ENCODE results near the gene RPTOR. TPM values are rescaled to one million over a fixed set of nuclear protein-coding genes. Genes with fewer than 3 reads are reported as not detected.

Gene RPTOR
- total RNA-seq, 4 donors from 2014 or later = 23.6 to 37.0 (median 27.8) TPM

DNA sequence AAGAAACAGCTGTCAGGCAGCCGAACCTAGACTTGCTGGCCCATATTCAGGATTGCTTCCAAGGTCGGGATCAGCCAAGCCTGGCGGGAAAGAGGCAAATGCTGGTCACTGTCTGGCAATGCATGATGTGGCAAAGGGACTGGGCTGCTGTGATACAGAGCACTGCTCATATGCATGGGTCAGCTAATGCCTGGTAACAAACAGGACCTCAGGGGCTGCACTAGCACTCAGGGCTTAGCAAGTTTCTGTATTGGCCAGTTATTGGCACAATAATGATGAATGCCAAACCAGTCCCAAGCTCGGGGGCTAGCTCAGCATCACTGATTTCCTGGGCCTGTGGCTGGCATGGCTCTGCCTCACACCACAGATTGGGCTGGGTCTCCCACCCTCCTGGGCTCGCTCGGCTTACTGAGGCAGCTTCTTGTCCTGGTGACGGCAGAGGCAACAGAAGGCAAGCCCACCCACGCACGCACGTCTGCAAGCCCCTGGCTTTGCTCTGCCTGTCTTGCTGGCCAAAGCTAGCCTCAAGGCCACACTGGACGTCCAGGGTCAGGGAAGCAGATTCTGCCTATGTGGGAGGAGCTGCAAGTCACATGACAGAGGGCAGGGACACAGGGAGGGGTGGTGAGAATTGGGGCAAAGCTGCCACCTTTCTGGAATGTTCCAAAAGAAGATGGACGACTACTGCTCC lies 21.4 kb upstream of the RPTOR start:
- DNase-seq (ENCODE audit: low spot score) (no peak), ATAC-seq (ENCODE audit: low FRiP score) (no peak)
- TF ChIP-seq, protein P1, sequence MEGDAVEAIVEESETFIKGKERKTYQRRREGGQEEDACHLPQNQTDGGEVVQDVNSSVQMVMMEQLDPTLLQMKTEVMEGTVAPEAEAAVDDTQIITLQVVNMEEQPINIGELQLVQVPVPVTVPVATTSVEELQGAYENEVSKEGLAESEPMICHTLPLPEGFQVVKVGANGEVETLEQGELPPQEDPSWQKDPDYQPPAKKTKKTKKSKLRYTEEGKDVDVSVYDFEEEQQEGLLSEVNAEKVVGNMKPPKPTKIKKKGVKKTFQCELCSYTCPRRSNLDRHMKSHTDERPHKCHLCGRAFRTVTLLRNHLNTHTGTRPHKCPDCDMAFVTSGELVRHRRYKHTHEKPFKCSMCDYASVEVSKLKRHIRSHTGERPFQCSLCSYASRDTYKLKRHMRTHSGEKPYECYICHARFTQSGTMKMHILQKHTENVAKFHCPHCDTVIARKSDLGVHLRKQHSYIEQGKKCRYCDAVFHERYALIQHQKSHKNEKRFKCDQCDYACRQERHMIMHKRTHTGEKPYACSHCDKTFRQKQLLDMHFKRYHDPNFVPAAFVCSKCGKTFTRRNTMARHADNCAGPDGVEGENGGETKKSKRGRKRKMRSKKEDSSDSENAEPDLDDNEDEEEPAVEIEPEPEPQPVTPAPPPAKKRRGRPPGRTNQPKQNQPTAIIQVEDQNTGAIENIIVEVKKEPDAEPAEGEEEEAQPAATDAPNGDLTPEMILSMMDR (IDR thresholded peaks at IDR 0.05) = no peak

DNA sequence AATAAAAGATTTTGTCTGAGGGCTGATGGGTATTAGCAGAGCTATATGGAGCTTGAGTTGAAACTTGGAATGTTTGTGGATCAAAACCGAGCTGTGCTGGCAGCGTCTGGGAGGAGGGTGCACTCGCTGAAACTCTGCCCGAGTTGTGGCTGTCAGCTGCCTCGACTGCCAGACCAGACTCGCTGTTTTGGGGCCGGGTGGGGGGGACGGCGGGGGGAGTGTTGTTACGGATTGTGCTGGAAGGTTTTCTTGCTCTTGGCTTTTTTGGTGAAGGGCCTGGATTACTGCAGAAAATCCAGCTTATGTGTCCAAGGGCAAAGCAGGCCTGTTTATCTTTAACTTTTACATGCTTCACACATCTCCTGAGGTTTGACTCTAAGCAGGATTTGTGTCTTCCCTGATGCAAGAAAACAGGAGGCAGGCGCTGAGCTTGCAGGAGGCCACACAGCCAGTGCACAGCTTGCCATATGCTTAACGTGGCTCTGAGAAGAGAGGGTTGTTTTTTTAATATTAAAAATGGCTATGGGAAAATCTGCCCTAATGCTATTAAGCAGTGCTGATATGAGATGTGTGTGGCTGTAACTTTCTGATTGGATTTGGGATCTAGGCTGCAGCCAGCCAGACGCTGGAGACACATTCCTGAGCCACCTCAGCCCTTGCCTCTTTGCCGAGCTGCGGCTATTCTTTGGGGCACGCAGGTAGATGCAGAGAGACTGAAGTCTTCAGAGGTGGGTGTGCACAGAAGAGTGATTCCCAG lies 20.5 kb upstream of the RPTOR start:
- TF ChIP-seq, protein P1 (IDR thresholded peaks at IDR 0.05) = no peak
- ATAC-seq (ENCODE audit: low FRiP score) (no peak), DNase-seq (ENCODE audit: low spot score) (no peak)

DNA sequence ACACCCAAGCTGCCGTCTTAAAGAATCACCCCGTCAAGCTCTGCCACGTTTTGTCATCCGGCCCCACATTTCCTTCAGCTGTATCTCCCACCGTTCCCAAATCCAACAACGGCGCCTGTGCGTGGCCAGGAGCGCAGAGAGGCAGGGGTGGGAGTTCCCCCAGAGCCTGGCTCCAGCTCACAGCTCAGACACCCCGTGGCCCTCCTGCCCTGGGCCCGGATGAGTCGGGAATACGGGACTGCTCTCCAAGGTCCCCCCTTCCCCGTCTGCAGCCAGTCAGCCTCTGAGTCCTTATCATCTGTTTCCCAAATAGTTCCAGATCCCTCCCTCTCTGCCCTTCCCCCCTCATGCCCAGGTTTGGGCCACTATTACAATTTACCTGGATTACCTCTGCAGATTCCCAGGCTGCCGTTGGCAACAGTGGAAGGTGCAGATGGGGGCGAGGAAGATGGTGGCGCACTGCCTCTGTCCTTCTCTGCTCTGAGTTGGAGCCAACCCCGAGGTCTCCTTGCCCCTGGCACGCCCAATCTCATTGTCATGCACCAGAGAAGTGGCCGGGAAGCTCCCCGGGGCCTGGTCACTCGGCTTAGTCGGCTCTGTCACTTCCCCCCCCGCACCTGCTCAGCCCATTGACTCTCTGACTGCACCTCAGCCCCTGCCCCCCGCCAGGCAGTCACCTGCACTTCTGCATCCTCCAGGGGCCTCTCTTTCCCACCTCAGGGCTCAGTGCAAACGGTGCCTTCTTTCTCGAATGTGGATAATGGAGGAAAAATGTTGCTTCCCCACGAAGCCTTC lies 18.3 kb upstream of the RPTOR start:
- TF ChIP-seq, protein P1 (IDR thresholded peaks at IDR 0.05) = no peak
- DNase-seq (ENCODE audit: low spot score) (no peak), ATAC-seq (ENCODE audit: low FRiP score) (no peak)

DNA sequence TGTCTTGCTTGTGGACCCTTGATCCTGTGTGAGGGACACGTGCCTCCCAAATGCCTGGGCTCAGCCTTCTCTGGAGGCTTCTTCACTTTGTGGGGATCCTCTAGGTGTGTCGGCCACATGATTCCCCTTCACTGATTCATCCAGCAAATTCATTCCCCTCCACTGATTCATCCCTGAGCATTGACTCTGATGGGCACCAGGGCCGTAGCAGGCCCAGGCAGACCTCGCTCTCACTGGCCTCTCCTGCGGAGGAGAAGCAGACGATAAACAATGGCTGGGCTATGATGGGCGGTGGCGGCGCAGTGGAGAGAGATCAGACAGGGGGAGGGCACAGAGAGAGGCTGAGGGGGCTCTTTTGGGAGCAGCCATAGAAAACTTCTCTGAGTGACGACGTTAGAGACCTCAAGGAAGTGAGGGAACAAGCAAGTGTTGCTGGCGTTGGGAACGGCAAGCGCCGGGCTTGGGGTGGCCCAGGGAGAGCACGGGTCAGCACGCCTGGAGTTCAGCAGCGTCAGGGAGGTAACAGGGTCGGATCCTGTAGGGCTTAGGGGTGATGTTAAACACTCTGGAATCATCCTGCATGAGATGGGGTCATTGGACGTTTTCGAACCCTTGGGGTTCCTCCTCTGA lies 17.5 kb upstream of the RPTOR start:
- TF ChIP-seq, protein P1 (IDR thresholded peaks at IDR 0.05) = no peak
- no peak for ATAC-seq (ENCODE audit: low FRiP score)
- DNase-seq (ENCODE audit: low spot score) = no peak

DNA sequence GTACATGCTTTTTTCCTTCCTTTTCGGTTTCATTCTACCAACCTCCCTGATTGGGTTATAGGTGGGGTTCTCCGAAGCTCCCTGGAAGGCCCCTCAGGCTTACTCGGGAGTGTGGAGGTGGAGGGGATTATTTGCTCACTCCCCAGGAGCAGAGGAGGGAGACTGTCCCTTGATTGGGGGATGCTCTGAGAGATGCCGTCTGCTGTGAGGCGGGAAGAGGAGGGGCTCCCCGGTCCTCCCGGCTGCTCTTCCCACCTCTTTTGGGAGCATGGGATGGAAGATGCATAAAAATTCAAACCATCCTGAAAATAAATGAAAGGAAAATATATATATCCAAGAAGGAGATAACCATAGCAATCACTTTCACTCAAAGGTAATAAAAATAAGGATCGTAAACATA lies 16.1 kb upstream of the RPTOR start:
- TF ChIP-seq, protein P1 (IDR thresholded peaks at IDR 0.05) = no peak
- ATAC-seq (ENCODE audit: low FRiP score) (no peak), DNase-seq (ENCODE audit: low spot score) (no peak)

DNA sequence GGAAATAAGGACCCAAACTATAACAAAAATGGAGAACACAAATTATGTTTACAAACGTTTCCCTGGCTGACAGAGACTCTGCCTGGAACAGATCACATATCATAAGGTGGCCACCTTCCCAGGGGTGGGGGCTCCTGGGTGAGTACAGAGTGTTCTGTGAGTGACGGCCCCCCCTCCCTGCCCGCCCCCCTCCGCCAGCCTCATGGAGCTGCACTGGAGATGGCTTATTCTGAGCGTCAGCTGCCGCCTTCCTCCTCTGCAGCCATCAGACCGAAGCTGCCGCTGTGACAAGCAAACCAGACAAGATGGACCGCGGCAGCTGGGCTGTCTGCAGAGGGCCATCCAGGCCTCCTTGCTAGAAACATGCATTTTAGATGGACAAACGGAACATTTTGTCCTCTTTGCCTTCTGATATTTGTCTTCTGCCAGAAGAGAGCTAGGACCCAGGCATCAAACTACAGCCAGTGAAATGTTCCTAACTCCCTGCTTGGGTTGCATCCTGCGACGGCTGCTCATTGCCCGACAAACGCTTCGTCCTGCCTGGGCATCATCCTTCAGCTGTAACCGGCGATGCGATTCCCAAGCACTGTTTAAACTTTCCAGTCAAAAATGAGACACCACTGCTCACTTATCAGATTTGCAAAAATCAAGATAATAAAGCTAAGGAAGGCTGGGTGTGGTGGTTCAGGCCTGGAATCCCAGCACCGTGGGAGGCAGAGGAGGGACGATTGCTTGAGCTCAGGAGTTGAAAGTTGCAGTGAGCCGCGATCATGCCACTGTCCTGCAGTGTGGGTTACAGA lies 15.3 kb upstream of the RPTOR start:
- DNase-seq (ENCODE audit: low spot score) = no peak
- TF ChIP-seq, protein P1 (IDR thresholded peaks at IDR 0.05) = no peak
- ATAC-seq (ENCODE audit: low FRiP score) = no peak
